ENCODE measurements around the gene ARIH2.

ARIH2 gene

GRCh38 chr3:49020330-49021212, 101.9 kb downstream of the ARIH2 start:
- DNase-seq = no peak

GRCh38 chr3:49021213-49021812, 102.7 kb downstream of the ARIH2 start:
- no peak for DNase-seq

GRCh38 chr3:49021813-49022687, 103.4 kb downstream of the ARIH2 start, which contains the start of gene NDUFAF3:
Gene NDUFAF3, plus strand, starts transcription at chr3:49022121. Its CDS starts 24 bp downstream, at chr3:49022145.
- no peak for DNase-seq

GRCh38 chr3:49022688-49023171, 104.1 kb downstream of the ARIH2 start:
- DNase-seq = no peak

- DNase-seq = no peak
These were observed 105.1 kb downstream of the ARIH2 start for GRCh38 chr3:49023775-49024174.

- no peak for DNase-seq
These were observed 105.8 kb downstream of the ARIH2 start for GRCh38 chr3:49024449-49024848.

GRCh38 chr3:49025005-49025792, 106.6 kb downstream of the ARIH2 start:
- no peak for DNase-seq

GRCh38 chr3:49025793-49026520, 107.3 kb downstream of the ARIH2 start:
- DNase-seq = no peak

GRCh38 chr3:49026536-49026935, 107.9 kb downstream of the ARIH2 start:
- no peak for DNase-seq

GRCh38 chr3:49027634-49028033, 109.0 kb downstream of the ARIH2 start:
- no peak for DNase-seq

- DNase-seq = no peak
These were observed 109.6 kb downstream of the ARIH2 start for GRCh38 chr3:49028298-49028672.

- no peak for DNase-seq
These were observed 110.3 kb downstream of the ARIH2 start, which contains the start of gene IMPDH2 for GRCh38 chr3:49028673-49029562. Gene IMPDH2, minus strand, starts transcription at chr3:49029398. Its CDS starts 48 bp downstream, at chr3:49029350.

- DNase-seq = no peak
These were observed 110.9 kb downstream of the ARIH2 start for GRCh38 chr3:49029563-49029884.

GRCh38 chr3:49030321-49030720, 111.7 kb downstream of the ARIH2 start:
- no peak for DNase-seq

- no peak for DNase-seq
These were observed 114.1 kb downstream of the ARIH2 start for GRCh38 chr3:49032646-49033304.

GRCh38 chr3:49034650-49035049, 116.0 kb downstream of the ARIH2 start:
- no peak for DNase-seq

GRCh38 chr3:49035281-49035680, 116.6 kb downstream of the ARIH2 start:
- DNase-seq = no peak

All from cortex of kidney (tissue), 1 donor.